Hepatocyte (in vitro differentiated cells): ENCODE data around the gene TTC9.

ENCODE experiments used
- CTCF ChIP-seq: fragments of 200-600 bp; sonication (generic); IDR thresholded peaks from 2 replicates; pipeline ENCODE4 v1.5.1; 2016; ENCODE audit warnings: antibody characterized with exemption, mild to moderate bottlenecking; ENCODE audit not compliant: poor library complexity
- EZH2 ChIP-seq: fragments of 200-600 bp; sonication (generic); IDR thresholded peaks from 2 replicates; pipeline ENCODE4 v1.6.1; 2016; ENCODE audit warnings: antibody characterized with exemption, mild to moderate bottlenecking, borderline replicate concordance

- TF ChIP-seq CTCF (no peak), EZH2 (no peak)
Observed at GRCh38 chr14:70718383-70719118, 76.8 kb downstream of the TTC9 start.
